Stimulated activated CD8-positive, alpha-beta memory T cell treated with anti-CD3 and anti-CD28 coated beads, Interleukin-7, amount 100 ng/mL, for 24 hours (primary cell): Measurements from ENCODE around the gene SH2B2.
"Not testable (repeated sequence)": the region's sequence is repeated elsewhere in the genome, so short reads cannot be mapped to it uniquely, and the experiment has no call there.

Experiments used
- DNase-seq: peaks from one replicate; pipeline ENCODE4 v3.0.0-alpha.2; 2020; ENCODE audit warnings: low read depth

SH2B2 gene

GRCh38 chr7:102287111-102287980, 678 bp downstream of the SH2B2 start:
- no peak for DNase-seq

DNA sequence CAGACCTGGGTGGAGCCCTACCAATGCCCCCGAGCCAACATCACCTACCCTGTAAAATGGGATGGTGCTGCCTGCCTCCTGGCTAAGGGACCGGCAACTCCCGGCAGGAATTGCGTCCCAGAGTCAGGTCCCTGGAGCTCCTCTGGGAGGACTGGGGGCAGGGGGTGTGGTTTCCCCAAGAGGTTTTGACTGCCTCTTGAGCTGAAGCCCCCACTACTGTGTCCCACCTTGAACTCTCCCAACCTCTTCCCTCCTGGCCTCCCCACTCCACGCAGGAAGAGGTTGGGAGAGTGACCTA, 1.3 kb downstream of the SH2B2 start:
- DNase-seq, result no peak

- no peak for DNase-seq
Measured at GRCh38 chr7:102288285-102288930, 1.7 kb downstream of the SH2B2 start.

GRCh38 chr7:102289057-102289456, 2.4 kb downstream of the SH2B2 start:
- no peak for DNase-seq

GRCh38 chr7:102291056-102291915, 4.6 kb downstream of the SH2B2 start:
- DNase-seq, result no peak

GRCh38 chr7:102291916-102292267, 5.2 kb downstream of the SH2B2 start:
- DNase-seq, result no peak

DNA sequence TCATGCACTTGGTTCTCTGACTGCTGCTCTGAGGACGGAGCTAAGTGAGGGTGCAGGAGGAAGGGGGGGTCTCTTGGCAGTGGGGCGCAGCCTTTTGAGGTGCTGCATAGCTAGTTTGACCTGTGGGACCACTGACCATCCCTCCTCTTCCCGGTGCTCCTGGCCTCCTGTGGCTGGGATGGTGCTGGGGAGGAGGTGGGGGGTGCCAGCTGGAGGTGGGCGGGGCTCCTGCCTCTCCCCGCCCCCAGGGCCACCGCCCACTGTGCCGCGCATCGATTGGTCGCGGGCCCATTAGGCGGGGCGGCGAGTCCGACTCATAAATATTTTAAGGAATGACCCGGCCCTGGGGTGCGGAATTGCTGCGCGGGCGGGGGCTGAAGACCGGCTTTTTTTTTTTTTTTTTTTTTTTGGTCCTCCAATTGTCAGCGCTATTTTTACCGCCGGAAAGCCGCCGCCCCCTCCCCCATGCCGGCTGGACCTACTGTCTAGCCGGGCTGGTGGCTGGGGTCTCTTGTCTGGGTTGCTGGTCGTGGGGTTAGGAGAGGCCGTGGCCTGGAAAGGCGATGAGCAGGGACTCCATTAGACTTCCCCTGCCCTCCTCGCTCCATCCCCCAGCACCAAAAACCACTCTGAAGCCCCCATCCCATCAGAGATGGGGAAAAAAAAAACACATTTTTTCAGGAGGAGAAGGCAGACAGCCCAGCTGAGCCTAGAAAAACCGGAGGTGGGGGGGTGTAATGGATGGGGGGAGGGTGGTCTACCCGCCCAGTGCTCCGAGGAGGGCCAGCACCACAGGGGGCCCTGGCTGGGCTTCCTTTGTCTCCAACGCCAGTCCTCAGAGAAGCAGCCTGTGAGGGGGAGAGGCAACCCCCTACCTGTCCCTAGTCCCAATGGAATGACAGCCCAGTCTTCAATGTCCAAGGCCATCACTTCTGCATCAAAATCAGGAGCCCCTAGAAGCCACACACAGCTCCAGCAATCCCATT, 6.4 kb downstream of the SH2B2 start:
- DNase-seq, result no peak

- no peak for DNase-seq
Measured at GRCh38 chr7:102294589-102294988, 7.9 kb downstream of the SH2B2 start.

GRCh38 chr7:102295346-102296178, 8.9 kb downstream of the SH2B2 start:
- DNase-seq, result no peak

DNA sequence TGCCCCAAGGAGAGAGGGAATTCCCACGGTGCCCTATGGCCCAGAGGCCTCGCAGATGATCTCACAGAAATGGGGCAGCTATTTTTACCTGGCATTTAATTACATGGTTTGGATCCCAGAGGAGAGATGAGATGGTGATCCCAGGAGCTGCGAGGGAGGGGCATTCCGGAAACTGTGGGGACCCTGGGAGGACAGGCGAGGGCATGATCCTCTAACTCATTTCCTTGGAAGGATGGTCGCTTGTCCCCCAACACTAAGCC, 9.4 kb downstream of the SH2B2 start:
- DNase-seq, result no peak

DNA sequence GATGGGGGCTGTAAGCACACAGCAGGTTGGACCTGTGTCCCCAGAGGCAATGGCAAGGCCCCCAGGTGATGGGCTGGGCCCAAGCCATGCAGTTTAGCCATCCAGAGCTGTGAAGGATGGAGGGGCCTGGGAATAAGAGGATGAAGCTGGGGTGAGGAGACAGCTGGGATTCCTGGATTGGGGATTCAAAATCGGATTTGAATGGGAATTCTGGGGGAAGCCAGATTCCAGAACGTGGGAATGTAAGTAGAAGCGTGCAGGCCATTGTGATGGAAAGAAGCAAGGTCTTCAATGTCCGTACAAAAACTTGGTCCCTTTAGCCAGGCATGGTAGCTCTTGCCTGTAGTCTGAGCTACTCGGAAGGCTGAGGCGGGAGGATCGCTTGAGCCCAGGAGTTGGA, 9.8 kb downstream of the SH2B2 start:
- no peak for DNase-seq

DNA sequence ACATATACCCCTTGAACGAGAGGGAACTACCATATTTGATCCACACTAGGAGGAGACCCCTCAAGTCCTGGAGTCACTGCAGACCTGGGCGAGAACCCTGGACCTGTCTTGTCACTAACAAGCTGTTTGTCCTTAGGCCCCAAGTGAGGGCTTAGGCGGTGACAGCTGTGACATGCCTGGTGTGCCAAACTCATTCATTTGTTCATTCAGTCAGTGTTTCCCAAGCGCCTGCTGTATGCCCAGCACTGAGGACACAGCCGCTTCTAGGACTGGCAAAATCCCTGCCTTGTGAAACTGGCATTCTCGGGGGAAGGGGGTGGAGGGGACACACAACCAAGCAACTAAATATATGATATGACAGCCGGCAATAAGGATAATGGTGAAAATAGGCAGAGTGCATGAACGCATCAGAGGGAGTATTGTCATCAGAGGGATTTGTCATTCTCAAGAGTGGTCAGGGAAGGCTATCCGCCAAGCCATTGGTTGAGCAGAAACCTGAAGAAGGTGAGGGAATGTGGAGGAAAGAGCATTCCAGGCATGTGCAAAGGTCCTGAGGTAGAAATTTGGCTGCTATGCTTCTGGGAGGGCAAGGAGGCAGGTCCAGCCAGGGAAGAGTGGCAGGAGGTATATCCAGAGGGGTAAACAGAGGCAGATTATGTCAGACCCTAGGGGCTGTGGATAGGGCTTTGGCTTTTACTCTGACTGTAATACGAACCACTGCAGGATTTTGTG, 11.0 kb downstream of the SH2B2 start:
- no peak for DNase-seq

DNA sequence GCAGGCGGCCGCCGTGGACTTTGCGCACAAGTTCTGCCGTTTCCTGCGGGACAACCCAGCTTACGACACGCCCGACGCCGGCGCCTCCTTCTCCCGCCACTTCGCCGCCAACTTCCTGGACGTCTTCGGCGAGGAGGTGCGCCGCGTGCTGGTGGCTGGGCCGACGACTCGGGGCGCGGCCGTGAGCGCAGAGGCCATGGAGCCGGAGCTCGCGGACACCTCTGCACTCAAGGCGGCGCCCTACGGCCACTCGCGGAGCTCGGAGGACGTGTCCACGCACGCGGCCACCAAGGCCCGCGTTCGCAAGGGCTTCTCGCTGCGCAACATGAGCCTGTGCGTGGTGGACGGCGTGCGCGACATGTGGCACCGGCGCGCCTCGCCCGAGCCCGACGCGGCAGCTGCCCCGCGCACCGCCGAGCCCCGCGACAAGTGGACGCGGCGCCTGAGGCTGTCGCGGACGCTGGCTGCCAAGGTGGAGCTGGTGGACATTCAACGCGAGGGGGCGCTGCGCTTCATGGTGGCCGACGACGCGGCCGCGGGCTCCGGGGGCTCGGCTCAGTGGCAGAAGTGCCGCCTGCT, 14.1 kb downstream of the SH2B2 start:
- DNase-seq, result no peak

DNA sequence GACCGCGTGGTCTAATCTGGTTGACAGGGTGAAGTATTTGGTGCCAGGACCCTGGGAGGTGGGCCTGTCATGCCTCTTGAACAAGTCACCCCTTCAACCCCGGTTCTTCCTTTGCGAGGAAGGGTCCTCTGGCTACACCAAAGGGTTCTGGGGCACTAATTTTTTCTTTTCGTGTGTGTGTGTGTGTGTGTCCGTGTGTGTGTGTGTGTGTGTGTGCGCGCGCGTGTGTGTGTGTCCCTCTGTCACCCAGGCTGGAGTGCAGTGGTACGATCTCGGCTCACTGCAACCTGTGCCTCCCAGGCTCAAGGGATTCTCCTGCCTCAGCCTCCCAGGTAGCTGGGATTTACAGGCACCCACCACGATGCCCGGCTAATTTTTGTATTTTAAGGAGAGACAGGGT, 14.7 kb downstream of the SH2B2 start:
- DNase-seq, result not testable (repeated sequence)

- no peak for DNase-seq
Measured at GRCh38 chr7:102302025-102302424, 15.4 kb downstream of the SH2B2 start.

DNA sequence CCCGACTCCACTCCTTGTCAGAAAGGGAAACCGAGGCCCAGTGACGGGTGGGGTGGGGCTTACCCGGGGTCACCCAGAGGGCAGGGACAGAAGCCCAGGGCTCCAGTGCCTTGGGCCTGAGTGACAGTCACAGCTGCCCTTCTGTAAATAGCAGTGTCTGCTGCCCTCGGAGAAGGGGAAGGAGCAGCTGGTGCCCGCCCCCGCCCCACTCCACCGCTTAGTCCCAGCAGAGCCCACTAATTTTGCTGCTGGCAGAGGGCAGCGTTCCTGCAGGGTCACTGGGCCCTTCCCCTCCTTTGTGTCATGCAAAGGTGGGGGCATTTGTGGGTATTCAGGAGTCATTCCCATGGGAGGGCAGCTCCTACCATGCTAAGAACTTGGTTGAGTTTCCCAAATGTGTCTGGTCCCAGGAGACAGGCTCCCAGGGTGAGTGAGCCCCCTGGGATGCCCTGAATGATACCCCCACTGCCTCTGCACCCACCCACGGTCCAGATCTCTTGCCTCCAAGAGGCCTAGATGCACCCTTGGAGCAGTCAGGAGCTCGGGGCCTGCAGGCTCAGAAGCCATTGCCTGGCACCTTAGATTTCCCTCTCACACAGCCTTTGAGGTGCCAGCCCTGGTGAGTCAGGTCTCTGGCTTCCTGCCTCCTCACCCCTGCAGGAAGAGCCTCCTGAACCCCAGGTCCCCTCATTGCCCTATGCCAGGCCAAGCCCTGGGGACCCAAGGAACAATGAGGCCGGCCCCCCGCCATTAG, 17.2 kb downstream of the SH2B2 start:
- DNase-seq, result no peak

DNA sequence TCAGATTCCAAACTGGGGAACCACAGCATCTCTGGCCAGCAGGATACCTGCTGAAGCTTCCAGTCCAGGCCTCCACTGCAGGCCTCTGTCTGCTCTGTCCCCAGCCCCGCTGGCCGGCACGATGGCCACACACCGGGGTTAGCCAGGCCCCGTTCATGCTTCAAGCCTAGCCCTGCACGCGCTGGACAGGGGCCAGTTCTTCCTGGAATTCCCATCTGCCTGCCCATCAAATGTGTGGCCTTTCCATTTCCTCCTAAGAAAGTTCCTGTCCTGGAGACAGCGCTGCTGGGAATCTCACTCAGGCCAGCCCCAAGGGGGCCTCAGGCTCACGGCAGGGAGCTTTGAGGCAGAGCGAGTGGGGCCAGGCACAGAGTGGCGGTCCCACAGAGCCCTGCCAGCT, 18.0 kb downstream of the SH2B2 start:
- DNase-seq, result no peak

GRCh38 chr7:102305414-102306268, 19.0 kb downstream of the SH2B2 start:
- DNase-seq, result no peak
